ENCODE data around the gene SORCS2.

DNA sequence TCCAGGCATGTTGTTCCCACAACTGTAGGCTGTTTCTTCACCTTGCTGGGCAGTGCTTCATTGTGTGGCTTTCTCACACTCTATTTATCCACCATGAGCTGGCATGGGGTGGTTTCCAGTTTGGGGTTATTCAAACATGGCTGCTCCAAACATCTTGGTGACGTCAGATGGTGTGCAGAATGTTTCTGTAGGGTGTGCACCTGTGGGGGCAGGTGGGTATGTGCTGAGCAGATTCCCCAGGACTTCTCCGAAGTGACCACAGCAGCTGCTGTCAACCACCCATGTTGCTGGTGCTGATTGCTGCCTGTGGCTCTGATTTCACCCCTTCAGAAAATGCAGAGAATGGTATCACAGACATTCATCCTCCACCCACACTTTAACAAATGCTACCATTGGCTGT, 247.4 kb downstream of the SORCS2 start:
- TF ChIP-seq, protein P1, sequence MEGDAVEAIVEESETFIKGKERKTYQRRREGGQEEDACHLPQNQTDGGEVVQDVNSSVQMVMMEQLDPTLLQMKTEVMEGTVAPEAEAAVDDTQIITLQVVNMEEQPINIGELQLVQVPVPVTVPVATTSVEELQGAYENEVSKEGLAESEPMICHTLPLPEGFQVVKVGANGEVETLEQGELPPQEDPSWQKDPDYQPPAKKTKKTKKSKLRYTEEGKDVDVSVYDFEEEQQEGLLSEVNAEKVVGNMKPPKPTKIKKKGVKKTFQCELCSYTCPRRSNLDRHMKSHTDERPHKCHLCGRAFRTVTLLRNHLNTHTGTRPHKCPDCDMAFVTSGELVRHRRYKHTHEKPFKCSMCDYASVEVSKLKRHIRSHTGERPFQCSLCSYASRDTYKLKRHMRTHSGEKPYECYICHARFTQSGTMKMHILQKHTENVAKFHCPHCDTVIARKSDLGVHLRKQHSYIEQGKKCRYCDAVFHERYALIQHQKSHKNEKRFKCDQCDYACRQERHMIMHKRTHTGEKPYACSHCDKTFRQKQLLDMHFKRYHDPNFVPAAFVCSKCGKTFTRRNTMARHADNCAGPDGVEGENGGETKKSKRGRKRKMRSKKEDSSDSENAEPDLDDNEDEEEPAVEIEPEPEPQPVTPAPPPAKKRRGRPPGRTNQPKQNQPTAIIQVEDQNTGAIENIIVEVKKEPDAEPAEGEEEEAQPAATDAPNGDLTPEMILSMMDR (IDR thresholded peaks at IDR 0.05), result no peak
- TF ChIP-seq POLR2A (IDR thresholded peaks at IDR 0.05), result no peak

All from Peyer's patch (tissue), 4 donors.